ENCODE measurements around the gene GFI1.

Gene GFI1

DNA sequence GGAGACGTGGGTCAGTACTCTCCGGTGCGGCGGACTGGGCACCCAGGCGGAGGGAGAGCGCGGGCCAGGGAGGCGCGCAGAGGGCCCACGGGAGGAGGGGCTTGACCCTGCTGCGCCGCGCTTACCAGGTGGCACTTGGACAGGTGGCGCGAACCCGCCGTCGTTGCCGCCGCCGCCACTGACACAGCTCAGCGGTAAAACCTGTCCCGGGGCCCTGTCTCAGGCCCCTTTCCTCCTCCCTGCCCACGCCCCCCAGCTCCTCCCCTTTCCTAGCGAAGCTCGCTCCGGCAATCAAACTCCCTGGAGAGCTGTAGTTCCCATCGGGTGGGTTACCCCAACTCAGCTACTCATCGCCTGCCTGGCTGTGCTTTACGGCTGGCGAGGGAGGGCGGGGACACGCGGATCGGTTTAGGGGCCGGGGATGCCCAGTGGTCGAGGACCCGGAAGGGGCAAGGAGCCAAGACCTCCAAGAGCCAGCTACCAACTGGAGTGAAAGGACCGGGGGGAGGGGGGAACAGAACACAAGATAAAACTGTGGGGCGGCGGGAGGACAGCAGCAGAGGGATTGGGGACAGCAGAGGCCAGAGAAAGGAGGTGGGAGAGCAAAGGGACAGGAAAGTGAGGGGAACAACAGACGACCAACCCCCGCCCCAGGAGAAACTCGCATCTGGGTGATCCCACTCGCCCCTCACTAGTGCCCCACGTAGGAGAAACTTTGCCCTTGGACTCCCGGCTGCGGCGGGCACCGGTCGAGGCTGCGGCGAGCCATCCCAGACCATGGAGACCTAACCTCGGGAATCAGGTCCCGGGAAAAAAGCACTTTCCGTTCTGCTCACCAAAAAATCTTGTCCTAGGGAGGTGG, 2.9 kb downstream of the GFI1 start:
- in situ Hi-C loops (cut with HindIII; ENCODE audit: low pct_unique_long_range_greater_than_20kb, low sequenced_read_pairs): no loop called here
- DNase-seq (ENCODE audit: low read depth in 1 of 2, low spot score in 1 of 2): no peak

DNA sequence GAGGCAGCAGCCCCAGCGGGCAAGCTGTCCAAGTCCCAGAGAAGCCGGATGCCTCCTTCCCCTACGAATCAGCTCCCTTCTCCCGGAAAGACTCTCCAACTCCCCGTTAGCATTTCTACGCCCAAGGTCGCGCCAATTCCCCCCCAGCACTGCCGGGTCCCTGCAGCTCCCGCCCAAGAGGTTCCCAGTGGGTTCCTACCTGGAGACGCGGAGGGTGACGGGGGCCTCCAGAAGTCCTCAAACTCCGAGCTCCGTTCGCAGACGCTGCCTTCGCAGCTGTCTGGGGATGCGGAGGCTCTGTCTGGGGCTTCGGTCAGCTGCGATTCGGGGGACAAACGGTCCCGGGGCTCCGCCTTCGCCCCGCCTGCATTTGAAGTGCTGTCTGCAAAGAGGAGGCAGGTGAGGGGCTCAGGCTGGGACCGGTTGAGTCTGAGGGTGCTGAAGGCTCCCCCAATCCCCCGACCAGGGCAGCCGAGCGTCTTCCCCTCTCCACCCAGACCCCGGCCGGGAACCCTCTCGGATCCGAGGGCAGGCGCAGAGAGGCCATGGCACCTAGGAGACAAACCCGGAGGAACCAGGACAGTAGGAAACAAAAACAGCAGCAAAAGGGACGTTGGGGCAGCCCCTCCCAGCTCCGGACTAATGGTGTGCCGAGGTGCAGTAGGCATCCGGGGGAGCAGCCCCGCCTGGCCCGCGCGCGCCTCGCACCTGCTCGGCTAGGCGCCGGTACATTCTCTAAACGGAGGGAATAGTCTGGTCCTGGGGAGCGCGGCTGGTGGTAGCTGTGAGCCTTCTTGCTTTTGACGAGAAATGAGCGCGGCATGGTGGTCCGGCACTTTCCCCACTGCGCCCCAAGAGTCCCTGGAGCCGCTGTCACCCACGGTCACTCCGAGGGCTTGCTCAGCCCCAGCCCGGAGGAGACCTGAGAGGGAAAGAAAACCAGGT, 3.8 kb downstream of the GFI1 start:
- no peak for TF ChIP-seq JUND (IDR thresholded peaks at IDR 0.05; ENCODE audit: low read depth)
- in situ Hi-C loops (cut with HindIII; ENCODE audit: low pct_unique_long_range_greater_than_20kb, low sequenced_read_pairs): no loop called here
- no peak for DNase-seq (ENCODE audit: low read depth in 1 of 2, low spot score in 1 of 2)

More for the DNA sequence above, 2.9 kb downstream of the GFI1 start:
- TF ChIP-seq JUND (IDR thresholded peaks at IDR 0.05; ENCODE audit: low read depth): no peak

DNA sequence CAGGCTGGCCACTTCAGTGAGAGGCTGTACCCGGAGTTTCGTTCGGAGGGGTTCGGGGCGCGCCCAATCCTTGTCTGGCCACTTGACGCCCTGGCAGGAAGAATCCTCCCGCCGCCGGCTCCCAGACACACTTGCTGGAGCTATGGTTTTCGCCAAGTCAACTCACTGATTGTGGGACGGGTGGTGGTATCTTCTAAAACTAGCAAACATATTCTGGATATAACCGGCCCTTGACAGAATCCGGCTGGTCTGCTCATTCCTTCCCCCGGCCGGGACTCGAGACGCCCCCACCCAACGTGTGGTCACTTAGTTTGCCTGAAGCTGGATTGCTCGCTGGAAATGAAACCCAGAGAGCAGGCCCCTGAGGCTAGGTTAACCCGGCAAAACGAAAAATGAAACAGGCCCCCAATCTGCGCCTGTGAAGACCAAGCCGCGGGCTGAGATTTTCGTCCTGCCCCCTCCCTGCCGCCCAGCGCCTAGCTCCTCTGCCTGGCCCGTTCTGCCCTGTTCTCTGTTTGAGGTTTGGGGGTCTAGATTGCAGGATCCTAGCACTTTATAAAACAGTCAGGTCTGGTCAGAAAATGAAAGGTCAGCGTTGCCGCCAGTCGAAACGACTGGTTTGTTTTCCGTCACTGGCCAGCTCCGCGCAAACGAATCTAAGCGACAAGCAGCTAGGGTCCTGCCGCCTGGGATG, 4.6 kb downstream of the GFI1 start:
- in situ Hi-C loops (cut with HindIII; ENCODE audit: low pct_unique_long_range_greater_than_20kb, low sequenced_read_pairs): no loop called here
- DNase-seq (ENCODE audit: low read depth in 1 of 2, low spot score in 1 of 2): no peak
- TF ChIP-seq JUND (IDR thresholded peaks at IDR 0.05; ENCODE audit: low read depth): no peak

DNA sequence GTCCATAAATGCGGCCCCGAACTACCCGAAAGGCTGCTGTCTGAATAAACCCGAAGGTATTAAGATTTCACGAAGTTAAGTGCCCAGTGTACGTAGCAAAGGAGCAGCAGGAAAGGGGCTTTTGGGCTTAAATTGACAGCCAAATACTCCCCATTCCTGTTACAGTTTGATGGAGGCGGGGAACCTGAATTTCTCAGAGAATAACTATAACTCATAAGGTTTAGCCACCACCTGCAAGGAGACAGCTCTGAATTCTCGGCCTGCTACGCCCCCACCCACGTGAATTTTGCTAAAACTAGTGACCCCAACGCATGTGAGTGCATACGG, 5.2 kb downstream of the GFI1 start:
- no peak for TF ChIP-seq JUND (IDR thresholded peaks at IDR 0.05; ENCODE audit: low read depth)
- in situ Hi-C loops (cut with HindIII; ENCODE audit: low pct_unique_long_range_greater_than_20kb, low sequenced_read_pairs): no loop called here
- no peak for DNase-seq (ENCODE audit: low read depth in 1 of 2, low spot score in 1 of 2)

GRCh38 chr1:92480813-92481598, 5.7 kb downstream of the GFI1 start:
- in situ Hi-C loops (cut with HindIII; ENCODE audit: low pct_unique_long_range_greater_than_20kb, low sequenced_read_pairs): no loop called here
- DNase-seq (ENCODE audit: low read depth in 1 of 2, low spot score in 1 of 2): no peak
- no peak for TF ChIP-seq JUND (IDR thresholded peaks at IDR 0.05; ENCODE audit: low read depth)

DNA sequence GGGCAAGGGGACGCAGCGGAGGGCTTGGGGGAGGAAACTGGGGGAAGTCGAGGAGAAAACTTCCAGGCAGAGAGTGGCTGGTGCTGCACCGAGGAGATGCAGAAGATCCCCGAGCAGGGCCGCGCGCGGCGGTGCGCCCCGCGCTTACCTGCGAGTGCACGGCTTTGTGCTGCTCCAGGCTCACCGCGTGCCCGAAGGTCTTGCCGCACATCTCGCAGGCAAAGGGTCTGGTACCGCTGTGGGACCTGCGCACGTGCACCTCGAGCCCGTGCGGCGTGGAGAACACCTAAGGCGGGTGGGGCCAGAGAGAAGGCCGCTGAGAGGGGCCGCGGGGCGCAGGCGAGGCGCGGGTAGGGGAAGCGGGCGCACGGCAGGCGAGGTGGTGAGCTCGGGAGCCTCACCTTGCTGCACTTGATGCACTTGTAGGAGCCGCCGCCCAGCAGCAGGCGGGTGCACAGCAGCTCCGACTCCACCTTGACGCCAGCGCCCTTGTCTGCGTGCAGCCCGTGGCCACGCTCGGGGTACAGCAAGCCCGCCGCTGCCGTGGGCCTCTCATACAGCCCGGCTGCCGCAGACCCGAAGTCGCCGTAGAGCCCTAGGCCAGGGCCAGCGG, 6.4 kb downstream of the GFI1 start:
- DNase-seq (ENCODE audit: low read depth in 1 of 2, low spot score in 1 of 2): no peak
- TF ChIP-seq JUND (IDR thresholded peaks at IDR 0.05; ENCODE audit: low read depth): no peak
- in situ Hi-C loops (cut with HindIII; ENCODE audit: low pct_unique_long_range_greater_than_20kb, low sequenced_read_pairs): no loop called here

GRCh38 chr1:92479587-92479986, 7.1 kb downstream of the GFI1 start:
- no peak for TF ChIP-seq JUND (IDR thresholded peaks at IDR 0.05; ENCODE audit: low read depth)

GRCh38 chr1:92478393-92478792, 8.3 kb downstream of the GFI1 start:
- DNase-seq (ENCODE audit: low read depth in 1 of 2, low spot score in 1 of 2): no peak
- TF ChIP-seq JUND (IDR thresholded peaks at IDR 0.05; ENCODE audit: low read depth): no peak
- in situ Hi-C loops (cut with HindIII; ENCODE audit: low pct_unique_long_range_greater_than_20kb, low sequenced_read_pairs): no loop called here

More at GRCh38 chr1:92479587-92479986, 7.1 kb downstream of the GFI1 start:
- DNase-seq (ENCODE audit: low read depth in 1 of 2, low spot score in 1 of 2): no peak
- in situ Hi-C loops (cut with HindIII; ENCODE audit: low pct_unique_long_range_greater_than_20kb, low sequenced_read_pairs): no loop called here

GRCh38 chr1:92476071-92476631, 10.6 kb downstream of the GFI1 start:
- no peak for TF ChIP-seq JUND (IDR thresholded peaks at IDR 0.05; ENCODE audit: low read depth)
- DNase-seq (ENCODE audit: low read depth in 1 of 2, low spot score in 1 of 2): no peak
- in situ Hi-C loops (cut with HindIII; ENCODE audit: low pct_unique_long_range_greater_than_20kb, low sequenced_read_pairs): no loop called here

DNA sequence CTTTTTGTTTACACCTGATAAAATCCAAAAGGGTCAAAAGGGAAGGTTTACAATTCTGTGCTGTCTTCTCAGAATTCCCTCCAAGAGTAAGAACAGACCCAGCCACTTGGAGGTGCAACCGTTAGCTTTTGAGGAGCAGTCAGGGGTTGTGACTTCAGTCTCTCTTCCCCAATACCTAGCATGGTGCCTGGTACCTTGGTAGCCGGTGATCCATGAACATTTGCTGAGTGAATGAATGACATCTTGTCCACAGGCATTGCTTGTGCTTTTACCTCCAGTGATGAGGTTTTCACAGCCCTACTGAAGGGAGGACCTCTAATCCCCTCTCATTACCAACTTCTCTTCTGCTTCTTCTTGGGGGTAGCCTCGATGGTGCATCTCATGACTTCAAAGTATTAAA, 11.7 kb downstream of the GFI1 start:
- no peak for TF ChIP-seq JUND (IDR thresholded peaks at IDR 0.05; ENCODE audit: low read depth)
- in situ Hi-C loops (cut with HindIII; ENCODE audit: low pct_unique_long_range_greater_than_20kb, low sequenced_read_pairs): no loop called here
- DNase-seq (ENCODE audit: low read depth in 1 of 2, low spot score in 1 of 2): no peak

GRCh38 chr1:92473781-92474495, 12.8 kb downstream of the GFI1 start:
- no peak for TF ChIP-seq JUND (IDR thresholded peaks at IDR 0.05; ENCODE audit: low read depth)
- in situ Hi-C loops (cut with HindIII; ENCODE audit: low pct_unique_long_range_greater_than_20kb, low sequenced_read_pairs): no loop called here

More at GRCh38 chr1:92473781-92474495, 12.8 kb downstream of the GFI1 start:
- no peak for DNase-seq (ENCODE audit: low read depth in 1 of 2, low spot score in 1 of 2)
